ENCODE results near the gene GAMT.
"Not testable (repeated sequence)": the region's sequence is repeated elsewhere in the genome, so short reads cannot be mapped to it uniquely, and the experiment has no call there.

Gene GAMT

DNA sequence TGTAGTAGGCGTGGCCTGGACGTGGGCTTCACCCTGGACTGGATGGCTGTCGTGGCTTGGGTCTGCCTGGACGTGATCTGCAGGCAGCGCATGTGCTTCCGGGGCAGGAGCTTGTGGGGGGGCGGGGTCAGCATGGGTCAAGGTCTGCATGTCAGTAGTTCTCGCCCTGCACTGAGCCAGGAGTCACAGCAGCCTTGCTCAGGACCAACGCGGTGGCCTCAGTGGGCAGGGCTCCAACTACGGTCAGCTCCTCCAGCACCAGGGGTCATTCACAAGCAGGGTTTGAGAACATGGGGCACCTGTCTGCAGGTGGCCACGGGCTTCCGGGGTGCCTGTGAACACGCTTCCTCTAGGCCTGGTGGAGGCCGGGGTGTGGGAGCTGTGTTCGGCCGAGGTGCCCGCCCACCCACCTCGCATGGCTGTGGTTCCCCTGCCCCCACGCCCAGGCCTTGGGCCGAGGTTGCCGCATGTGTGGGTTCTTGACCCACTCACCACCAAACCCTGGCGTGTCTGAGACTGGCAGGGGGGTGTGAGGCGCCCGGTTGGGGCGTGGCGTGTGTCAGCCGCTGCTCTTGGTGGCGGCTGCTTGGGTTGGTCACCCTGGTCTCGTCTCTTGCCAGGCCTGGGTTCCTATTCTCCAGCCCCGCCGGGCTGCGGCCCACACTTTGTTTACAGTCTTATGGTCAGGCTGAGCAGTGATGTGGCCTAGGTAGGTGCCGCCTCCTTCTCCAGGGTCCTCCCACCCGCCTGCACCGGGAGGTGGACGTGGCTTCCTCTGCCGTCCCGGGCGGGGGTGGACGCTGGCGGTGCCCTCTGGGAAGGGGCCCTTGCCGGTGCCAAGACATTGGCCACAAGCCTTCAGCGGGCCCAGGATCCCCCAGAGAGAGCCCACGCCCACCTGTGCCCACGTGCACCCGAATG, 32.0 kb upstream of the GAMT start:
- no peak for DNase-seq (ENCODE audit: low read depth, low spot score)

DNA sequence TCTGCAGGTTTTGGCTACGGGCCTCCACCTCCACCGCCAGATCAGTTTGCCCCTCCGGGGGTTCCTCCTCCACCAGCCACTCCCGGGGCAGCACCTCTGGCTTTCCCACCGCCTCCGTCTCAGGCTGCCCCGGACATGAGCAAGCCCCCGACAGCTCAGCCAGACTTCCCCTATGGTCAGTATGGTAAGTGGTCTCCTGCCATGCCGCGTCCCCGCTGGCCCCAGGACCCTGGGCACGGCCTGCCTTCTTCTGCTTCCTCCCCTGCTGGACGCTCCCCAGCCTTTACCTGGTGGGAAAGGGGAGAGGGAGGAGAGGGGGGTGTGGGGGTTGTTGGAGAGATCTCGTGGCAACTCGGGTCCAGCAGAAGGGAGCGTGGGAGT, 31.2 kb upstream of the GAMT start:
- DNase-seq (ENCODE audit: low read depth, low spot score) = no peak

DNA sequence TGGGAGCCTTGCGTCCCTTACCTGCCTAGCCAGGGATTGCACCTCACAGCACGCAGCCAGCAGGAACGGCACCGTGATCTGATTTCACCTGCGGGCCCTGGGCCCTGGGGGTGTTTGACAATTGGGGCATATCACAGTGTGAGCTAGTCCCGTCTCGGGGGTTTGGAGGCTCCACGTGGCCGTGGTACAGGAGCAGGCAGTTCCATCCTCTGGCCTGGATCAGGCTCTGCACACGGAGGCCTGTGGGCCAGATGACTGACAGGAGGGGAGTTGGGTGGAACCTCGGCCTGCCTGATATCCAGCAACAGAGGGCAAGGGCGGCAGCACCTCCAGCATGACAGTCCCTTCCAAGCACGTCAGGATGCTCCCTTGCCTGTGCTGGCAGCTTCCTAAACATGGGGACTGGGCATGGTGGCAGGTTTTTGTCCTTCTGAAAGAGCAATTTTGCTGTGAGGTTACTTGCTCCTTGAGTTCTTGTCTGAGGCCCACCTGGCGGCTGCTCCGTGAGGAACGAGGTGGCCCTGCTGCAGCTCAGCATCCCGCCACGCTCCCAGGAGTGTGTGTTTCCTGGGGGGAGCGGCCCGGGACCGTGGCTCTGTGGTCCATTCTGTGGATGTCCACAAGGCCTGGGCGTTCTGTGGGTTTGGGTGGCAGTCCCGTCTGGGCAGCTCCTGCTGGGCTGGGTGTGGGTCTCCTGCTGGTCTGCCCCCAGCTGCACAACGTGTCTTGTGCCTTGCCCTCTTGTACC, 30.6 kb upstream of the GAMT start:
- DNase-seq (ENCODE audit: low read depth, low spot score) = no peak

DNA sequence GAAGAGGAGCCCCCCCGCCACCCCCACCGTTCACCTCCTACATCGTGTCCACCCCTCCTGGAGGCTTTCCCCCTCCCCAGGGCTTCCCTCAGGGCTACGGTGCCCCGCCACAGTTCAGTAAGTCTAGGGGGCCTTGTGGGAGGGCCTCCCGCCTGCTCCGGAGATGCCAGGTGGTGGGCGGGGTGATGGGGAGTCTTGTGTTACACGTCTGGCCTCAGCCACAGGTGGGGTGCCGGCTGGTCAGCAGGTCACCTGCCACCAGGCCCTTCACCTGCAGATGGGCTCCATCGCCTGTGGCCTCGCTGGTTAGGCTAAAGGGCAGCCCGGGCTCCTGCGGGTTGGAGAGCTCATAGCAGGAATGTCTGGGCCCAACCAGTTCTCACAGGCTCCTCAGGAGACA, 28.9 kb upstream of the GAMT start:
- no peak for DNase-seq (ENCODE audit: low read depth, low spot score)

DNA sequence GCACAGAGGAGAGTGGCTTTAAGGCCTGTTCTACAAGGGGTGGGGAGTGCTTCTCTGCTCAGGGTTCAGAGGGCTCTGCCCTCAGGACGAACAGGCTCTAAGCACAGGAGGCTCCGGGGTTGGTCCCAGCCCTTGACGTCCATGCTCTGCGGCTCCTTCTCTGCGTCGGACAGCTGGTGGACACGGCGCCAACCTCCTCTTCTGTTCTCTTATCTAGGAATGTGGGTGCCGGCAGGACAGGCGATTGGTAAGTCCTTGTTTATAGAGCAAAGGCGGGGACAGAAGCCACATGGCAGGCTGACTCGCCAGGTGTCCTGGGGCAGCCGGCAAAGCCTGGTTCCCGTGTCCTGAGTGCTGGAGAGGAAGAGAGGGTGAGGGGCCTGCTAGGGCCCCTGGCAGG, 28.4 kb upstream of the GAMT start:
- no peak for DNase-seq (ENCODE audit: low read depth, low spot score)

DNA sequence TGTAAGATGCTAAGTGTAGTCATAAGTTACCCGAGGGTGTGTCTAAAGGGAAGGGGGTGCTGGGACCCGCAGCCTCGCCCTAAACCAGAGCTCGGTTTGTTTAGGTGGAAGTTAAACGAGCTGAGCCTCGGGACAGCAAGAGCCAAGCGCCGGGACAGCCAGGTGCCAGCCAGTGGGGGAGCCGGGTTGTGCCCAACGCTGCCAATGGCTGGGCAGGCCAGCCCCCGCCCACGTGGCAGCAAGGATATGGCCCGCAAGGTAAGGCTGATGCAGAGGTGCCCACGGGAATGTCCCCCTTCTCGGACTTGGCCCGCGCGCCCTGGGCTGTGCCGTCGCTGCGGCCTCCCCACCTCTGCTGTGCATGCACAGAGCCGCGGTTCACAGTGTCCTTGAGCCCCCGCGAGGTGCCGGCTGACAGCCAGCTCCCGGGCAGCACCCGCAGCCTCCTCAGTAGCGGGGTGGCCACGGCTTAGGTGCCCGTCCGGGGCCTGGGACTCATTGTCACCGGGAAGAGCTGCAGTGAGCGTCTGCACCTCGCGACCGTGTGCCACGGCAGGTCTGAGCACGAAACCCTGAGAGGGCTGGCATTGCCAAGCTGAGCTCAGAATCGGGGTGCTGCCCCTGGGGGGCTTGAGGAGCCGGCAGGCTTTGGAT, 27.5 kb upstream of the GAMT start:
- DNase-seq (ENCODE audit: low read depth, low spot score) = no peak

DNA sequence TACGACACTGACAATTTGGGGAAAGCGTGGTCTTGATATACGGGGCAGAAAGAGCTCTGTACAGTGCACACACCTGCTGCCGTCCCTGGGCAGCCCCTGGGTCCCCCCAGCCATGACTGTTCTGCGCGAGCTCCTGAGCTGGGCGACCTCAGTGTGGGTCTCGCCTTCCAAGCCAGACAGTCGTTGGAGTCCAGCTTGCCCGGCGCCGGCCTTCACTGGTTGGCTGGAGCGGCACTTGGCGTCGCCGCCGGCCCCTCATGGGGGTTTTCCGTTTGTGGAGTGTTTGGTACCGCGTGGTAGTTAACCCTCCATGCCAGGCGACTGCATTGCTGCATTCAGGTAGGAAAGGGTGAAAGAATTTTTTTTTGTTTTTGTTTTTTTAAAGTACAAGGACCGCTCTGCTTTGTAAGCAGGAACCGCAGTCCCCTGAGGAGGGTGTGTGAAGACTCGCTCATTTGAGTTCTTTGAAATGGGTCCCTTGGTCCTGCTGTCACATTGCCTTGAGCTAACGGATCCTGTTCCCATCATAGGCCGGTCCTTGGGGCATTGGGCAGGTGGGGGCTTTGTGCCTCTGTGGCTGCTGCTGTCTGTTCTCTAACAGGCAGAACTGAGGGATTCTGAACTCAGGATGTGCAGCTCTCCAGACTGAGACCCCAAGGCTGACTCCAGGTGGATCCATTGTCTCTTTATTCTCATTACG, 26.0 kb upstream of the GAMT start:
- DNase-seq (ENCODE audit: low read depth, low spot score) = no peak

DNA sequence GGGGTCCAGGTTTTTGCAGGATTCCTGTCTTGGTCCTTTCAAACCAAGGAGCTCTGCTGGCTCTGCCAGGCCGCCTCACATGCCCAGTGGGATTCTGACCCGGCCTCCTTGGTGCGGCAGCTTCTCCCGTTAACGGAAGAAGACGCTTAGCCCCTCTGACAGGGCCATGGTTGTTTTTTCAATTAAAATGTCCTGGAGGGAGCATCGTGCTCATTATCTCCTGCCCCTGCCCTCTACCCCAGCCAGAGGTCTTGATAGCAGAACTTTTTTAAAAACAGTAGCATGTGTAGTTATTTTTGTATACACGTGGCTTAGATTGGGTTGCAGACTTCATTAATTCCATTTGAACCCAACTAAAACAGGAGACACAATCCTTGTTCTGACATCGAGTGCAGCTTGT, 25.4 kb upstream of the GAMT start:
- DNase-seq (ENCODE audit: low read depth, low spot score) = no peak

DNA sequence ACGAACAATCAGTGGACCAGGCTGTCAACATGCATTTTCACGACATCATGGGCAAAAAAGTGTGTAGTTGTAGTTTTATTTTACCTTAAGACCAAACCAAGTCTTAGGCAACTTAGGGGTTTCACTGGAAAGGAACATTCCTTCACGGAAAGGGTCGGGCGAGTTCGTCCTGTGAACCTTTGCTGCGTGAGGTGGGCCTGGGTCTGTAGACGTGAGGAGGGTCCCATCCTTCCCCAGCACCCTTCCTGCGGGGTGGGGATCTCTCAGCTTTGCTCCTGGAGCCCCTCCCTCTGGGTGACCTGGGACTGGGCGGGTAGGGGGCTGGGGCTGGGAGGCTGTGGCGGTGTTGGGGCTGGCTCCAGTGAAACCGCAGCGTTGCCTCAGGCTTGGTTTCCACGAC, 24.6 kb upstream of the GAMT start:
- DNase-seq (ENCODE audit: low read depth, low spot score) = no peak

DNA sequence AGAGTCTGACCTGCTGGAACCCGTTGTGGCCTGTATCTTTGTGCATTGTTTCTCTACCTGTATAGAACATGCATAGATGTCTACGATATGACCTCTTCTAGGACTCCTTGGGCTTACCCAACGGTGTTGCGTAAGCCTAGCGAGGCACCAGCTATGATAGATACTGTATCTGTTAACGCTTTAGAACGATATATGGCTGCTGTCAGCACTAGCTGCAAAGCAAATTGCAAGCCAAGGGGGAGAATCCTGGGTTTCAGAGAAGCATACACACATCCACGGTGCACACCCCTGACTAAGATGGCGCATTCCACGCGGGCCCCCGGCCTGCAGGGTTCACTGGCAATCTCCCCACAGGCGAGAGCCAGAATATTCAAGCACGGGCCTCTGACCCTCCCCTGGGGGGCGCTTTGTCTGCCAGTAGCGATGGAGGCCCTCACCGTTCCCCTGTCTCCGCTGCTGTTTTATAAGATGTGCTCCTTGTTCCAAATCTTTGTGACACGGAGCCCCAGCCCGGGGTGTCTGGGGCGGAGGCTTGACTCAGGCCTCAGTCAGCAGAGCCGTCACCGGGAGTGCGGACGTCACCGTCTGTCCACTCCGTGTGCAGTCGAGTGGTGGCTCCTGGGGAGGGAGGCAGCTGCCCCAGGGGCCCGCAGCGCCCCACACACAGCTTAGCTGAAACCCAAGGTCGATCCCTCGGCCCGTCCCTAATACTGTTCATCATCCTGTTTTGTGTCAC, 23.9 kb upstream of the GAMT start:
- DNase-seq (ENCODE audit: low read depth, low spot score) = no peak

DNA sequence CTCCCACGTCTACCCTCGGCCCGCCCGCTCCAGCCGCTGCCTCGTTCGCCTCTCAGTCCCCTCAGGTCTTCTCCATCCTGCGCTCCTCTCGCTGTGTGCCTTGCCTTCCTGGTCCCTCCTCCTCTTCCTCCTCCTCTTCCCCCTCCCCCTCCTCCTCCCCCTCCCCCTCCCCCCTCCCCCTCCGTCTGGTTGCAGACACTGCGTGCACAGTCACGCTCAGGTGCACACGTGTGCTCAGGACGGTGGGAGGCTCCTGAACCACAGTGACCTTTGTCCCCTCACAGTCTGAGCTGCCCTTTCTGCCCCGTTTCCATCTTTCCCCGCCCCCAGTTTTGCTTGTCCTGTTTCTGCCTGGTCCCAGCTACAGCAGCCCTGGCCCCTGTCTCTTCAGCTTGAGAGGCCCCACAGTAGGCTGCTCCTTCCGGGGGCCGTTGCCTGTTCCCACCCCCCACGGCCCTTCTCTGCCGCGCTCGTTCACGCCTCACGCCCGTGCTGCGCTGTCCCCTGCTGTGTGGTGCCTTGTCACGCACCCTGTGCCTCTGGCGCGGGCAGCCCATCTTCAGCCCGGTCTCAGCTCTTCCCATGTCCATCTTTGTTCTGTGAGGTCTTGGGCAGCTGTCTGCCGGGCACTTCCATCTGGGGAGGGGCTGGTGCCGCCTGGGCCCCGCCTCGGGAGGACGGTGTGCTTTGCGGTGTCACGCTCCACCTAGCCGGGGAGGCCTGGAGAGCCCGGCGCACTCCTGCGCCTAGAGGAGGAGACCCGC, 23.0 kb upstream of the GAMT start:
- no peak for DNase-seq (ENCODE audit: low read depth, low spot score)

DNA sequence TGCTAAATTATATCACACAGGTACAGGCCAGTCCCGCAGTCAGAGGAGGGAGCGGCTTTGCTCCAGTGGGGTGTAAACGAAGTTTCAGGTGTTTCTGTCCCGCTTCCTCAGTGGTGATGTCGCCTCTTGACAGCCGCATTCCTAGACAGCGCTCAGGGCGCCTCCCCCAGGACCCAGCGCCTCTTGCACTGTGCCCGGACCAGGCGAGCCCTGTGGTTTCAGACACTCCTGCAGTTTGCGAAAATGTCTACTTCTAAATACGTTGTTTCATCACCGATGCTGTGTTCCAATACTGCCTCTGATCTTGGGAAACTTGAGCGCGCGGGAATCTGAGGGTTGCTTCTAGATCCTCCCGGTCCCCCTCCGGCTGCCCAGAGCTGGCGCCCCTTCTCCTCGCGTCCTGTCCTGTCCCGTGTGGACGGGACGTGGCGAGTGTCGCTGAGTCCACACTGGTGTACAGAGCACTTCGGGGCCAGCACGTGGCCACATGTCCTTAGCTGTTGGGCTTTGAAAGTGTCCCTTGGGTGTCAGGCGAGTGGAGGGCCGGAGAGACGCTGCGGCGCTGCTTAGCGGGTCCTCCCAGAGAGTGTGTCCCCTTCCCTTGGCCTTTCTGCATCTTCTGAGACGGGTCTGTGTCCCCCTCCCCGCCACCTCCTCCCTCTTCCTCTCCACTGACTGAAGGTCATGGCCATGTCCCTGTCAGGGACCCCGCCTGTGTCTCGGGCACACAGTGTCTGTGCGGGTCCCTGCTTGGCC, 22.3 kb upstream of the GAMT start:
- no peak for DNase-seq (ENCODE audit: low read depth, low spot score)

DNA sequence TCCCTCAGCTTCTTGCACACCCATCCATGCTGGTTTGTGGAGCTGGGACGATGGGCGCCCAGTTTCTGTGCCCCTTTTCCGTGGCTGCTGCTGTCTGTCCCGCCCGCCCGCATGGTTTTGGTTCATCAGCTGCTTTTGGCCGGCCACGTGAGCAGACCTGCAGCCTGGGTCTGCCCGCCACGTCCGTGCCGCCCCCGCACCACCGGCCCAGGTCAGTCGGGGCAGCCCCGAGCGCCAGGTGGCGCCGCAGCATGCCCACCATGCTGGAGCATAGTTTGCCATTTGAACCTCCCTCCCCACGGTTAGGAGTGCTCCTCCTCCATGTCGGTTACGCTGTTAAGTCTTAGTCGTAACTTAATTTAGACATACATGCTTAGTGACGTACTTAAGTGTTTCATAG, 21.6 kb upstream of the GAMT start:
- DNase-seq (ENCODE audit: low read depth, low spot score) = no peak

DNA sequence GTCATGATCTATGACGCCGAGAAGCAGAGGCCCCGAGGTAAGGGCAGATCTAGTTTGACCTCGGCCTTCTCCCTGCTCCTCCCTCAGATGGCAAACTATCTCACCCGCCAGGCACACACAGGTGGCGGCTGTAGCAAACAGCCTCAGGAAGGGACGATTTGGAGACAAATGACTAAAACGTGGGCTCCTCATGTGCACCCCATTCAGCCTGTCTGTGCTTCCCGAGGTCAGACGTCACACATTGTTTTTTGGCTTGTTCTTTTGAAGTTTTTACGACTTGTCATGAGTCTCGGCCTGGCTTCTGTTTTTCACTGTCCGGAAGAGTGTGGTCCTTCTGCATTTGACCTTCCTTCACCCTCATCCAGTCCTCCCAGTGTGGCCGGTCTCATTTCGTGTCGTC, 21.0 kb upstream of the GAMT start:
- DNase-seq (ENCODE audit: low read depth, low spot score) = no peak

DNA sequence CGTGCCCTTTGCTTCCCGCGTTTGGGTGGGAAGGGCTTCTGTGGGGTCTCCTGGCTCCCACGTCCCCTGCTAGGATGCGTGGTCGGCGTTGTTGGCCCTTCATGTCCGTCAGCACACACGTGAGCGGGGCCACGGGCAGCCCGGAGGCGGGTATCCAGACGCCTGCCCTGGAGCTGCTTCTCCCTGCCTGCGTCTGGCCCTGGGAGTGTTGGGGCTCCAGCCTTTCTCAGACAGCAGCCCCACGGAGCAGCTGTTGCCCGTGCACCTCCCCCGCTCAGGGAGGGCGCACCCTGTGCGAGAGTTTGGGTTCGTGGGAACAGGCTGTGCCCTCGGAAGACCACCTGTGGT, 20.6 kb upstream of the GAMT start:
- DNase-seq (ENCODE audit: low read depth, low spot score) = no peak

DNA sequence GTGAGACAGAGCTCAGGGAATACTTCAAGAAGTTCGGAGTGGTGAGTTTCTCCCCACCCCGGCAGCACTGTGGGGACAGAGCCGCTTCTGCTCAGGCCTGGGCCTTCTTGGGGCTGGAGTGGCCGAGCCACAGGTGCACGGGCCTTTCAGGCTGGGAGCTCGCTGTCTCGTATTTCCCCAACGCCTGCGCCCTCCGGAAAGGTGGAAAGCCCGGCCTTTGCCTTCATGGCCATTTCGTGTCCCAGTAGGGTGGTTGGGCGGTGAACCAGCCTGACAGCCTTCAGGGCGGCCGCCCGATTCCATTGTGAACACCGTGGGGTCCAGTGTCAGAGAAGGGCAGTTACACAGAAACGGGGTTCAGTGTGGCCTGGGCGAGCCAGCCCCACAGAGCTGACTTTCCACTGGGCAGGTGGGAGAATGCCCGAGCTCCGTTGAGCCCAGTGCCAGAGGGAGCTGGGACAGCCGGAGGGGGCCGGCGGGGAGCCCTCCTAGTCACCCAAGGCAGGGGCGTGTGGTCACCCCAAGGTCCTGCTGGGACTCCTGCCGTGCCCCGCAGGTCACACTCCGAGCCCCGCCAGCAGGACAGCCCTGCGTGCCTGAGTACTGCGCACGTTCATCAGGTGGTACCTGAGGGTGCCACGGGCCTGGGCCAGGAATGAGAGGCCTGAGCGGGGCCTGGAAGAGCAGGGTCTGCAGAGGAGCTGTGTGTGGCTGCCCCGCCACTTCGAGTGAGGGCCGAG, 20.0 kb upstream of the GAMT start:
- no peak for DNase-seq (ENCODE audit: low read depth, low spot score)

DNA sequence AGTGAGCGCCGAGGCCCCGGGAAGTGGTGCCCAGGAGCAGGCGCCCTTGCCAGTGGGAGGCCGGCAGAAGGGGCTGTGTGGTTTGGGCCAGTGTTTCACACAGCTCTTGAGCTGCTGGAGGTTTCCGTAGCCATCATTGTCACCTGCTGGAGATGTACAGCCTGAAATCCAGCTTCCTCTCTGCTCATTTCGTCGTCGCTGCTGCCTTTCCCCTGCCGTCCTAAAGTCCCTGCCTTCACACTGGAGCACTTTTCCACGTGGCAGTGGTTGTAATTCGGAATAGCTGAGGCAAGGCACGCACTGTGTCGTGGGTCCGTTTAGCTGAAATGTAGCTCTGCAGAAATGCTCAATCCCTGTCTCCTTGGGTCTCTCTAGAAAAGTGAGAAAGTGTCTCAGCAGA, 19.2 kb upstream of the GAMT start:
- DNase-seq (ENCODE audit: low read depth, low spot score) = no peak

DNA sequence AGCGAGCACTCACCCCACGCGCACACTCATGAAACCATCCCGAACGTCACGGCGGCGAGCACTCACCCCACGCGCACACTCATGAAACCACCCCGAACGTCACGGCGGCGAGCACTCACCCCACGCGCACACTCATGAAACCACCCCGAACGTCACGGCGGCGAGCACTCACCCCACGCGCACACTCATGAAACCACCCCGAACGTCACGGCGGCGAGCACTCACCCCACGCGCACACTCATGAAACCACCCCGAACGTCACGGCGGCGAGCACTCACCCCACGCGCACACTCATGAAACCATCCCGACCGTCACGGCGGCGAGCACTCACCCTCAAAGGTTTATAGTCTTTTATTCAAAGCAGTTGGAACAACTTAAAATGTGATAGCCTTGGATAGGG, 18.7 kb upstream of the GAMT start:
- DNase-seq (ENCODE audit: low read depth, low spot score) = not testable (repeated sequence)
